GM10847 (cell line): ENCODE measurements around the gene DNAJA3.
A peak's percentile ranks its signal among the peaks of the same experiment; 100 is the strongest.

Experiments used
- POLR2A ChIP-seq: IDR thresholded peaks from 2 replicates; pipeline ENCODE4 v1.6.1; 2011; ENCODE audit not compliant: insufficient read length; ENCODE audit errors: extremely low read depth

DNAJA3 gene

GRCh38 chr16:4411684-4412083, 14.0 kb upstream of the DNAJA3 start:
- TF ChIP-seq POLR2A = no peak

GRCh38 chr16:4412159-4412558, 13.5 kb upstream of the DNAJA3 start:
- no peak for TF ChIP-seq POLR2A

GRCh38 chr16:4412854-4413253, 12.8 kb upstream of the DNAJA3 start:
- no peak for TF ChIP-seq POLR2A

GRCh38 chr16:4414187-4414917, 11.3 kb upstream of the DNAJA3 start:
- no peak for TF ChIP-seq POLR2A

GRCh38 chr16:4415538-4416199, 10.0 kb upstream of the DNAJA3 start:
- peak; percentile 18 for TF ChIP-seq POLR2A

- peak; percentile 72 for TF ChIP-seq POLR2A
These were observed 9.3 kb upstream of the DNAJA3 start, which contains the start of gene CORO7 for GRCh38 chr16:4416200-4417032. TSS of gene CORO7 (minus strand) at chr16:4416596. CDS start at chr16:4416518, 78 bp downstream.

- TF ChIP-seq POLR2A = no peak
These were observed 6.2 kb upstream of the DNAJA3 start for GRCh38 chr16:4419402-4419959.

- no peak for TF ChIP-seq POLR2A
These were observed 5.1 kb upstream of the DNAJA3 start for GRCh38 chr16:4420505-4421105.

GRCh38 chr16:4426021-4426684, 485 bp downstream of the DNAJA3 start:
- TF ChIP-seq POLR2A = no peak

- no peak for TF ChIP-seq POLR2A
These were observed 1.2 kb downstream of the DNAJA3 start for GRCh38 chr16:4426722-4427372.

- no peak for TF ChIP-seq POLR2A
These were observed 2.8 kb downstream of the DNAJA3 start for GRCh38 chr16:4428500-4428899.

GRCh38 chr16:4431023-4431422, 5.4 kb downstream of the DNAJA3 start:
- no peak for TF ChIP-seq POLR2A

- TF ChIP-seq POLR2A = no peak
These were observed 7.6 kb downstream of the DNAJA3 start for GRCh38 chr16:4433228-4433627.
